Measurements from ENCODE around the gene RRP1B. TPM values are rescaled to one million over a fixed set of nuclear protein-coding genes. Genes with fewer than 3 reads are reported as not detected.

Gene RRP1B
- total and polyA plus RNA-seq, 9 of the 15 experiments (the other 6 are each of a cell fraction or from before 2014, with no cell fraction given) = 6.8 to 66.6 (median 41.9) TPM

GRCh38 chr21:43718872-43719747 is 59.8 kb downstream of the RRP1B start, which contains the start of gene PDXK (continued):
- TF ChIP-seq AFF4 (CRISPR knock-in tag; IDR thresholded peaks at IDR 0.05) = no peak
- TF ChIP-seq GATAD2A (IDR thresholded peaks at IDR 0.05) = no peak
- no peak for TF ChIP-seq ZNF398 (CRISPR knock-in tag; IDR thresholded peaks at IDR 0.05)
- peak; percentile 23 to 72; a peak in 3 of 4 replicates for TF ChIP-seq UBTF (IDR thresholded peaks at IDR 0.05; ENCODE audit: borderline replicate concordance in 1 of 2, low read depth in 2 of 2, low read length in 2 of 2)
- no peak for TF ChIP-seq NFIC (IDR thresholded peaks at IDR 0.05)
- peak; percentile 45; the same call in 1 of the 2 replicates for TF ChIP-seq MITF (IDR thresholded peaks at IDR 0.05)
- TF ChIP-seq TAF9B (IDR thresholded peaks at IDR 0.05; ENCODE audit: partially characterized antibody) = no peak
- peak; percentile 5; the same call in 1 of the 2 replicates for TF ChIP-seq SMARCC2 (IDR thresholded peaks at IDR 0.05; ENCODE audit: low read depth)
- no peak for TF ChIP-seq ZNF57 (CRISPR knock-in tag; IDR thresholded peaks at IDR 0.05)
- no peak for TF ChIP-seq THRA (IDR thresholded peaks at IDR 0.05)
- TF ChIP-seq ZNF324 (CRISPR knock-in tag; IDR thresholded peaks at IDR 0.05) = no peak
- peak; percentile 78 for TF ChIP-seq CEBPB (tag; IDR thresholded peaks at IDR 0.05)
- 0 out of 2 replicates have a peak, but pooled peaks have one; percentile 80 for TF ChIP-seq HMGXB4 (CRISPR knock-in tag; IDR thresholded peaks at IDR 0.05)

Data from K562 (cell line).